Activated CD8-positive, alpha-beta memory T cell treated with anti-CD3 and anti-CD28 coated beads for 1 hour (primary cell): ENCODE measurements around the gene POLQ.
"Not testable (repeated sequence)": the region's sequence is repeated elsewhere in the genome, so short reads cannot be mapped to it uniquely, and the experiment has no call there.

Source experiments
- DNase-seq, 2 donors: peaks; one replicate each; pipeline ENCODE4 v3.0.0-alpha.2; 2020; ENCODE audit warnings: low read depth in 1 of 2; ENCODE audit errors: extremely low read depth in 1 of 2

POLQ gene

GRCh38 chr3:121514496-121514895 is 31.3 kb downstream of the POLQ start:
- no peak for DNase-seq

- no peak for DNase-seq
Observed at GRCh38 chr3:121508389-121508788, 37.4 kb downstream of the POLQ start.

GRCh38 chr3:121505256-121505655 is 40.5 kb downstream of the POLQ start:
- no peak for DNase-seq

GRCh38 chr3:121504618-121505017 is 41.2 kb downstream of the POLQ start:
- DNase-seq: no peak

GRCh38 chr3:121496786-121497185 is 49.0 kb downstream of the POLQ start:
- no peak for DNase-seq

- DNase-seq: no peak
Observed at GRCh38 chr3:121493431-121493830, 52.4 kb downstream of the POLQ start.

GRCh38 chr3:121491683-121492320 is 54.0 kb downstream of the POLQ start:
- DNase-seq: no peak

GRCh38 chr3:121490161-121490560 is 55.6 kb downstream of the POLQ start:
- DNase-seq: no peak

GRCh38 chr3:121488628-121489027 is 57.2 kb downstream of the POLQ start:
- DNase-seq: no peak

GRCh38 chr3:121483290-121483689 is 62.5 kb downstream of the POLQ start:
- no peak for DNase-seq

GRCh38 chr3:121482660-121483059 is 63.1 kb downstream of the POLQ start:
- no peak for DNase-seq

GRCh38 chr3:121481106-121481880 is 64.5 kb downstream of the POLQ start:
- DNase-seq: no peak

GRCh38 chr3:121477589-121477988 is 68.2 kb downstream of the POLQ start:
- no peak for DNase-seq

- DNase-seq: no peak
Observed at GRCh38 chr3:121473001-121473400, 72.8 kb downstream of the POLQ start.

- DNase-seq: no peak
Observed at GRCh38 chr3:121467085-121467484, 78.7 kb downstream of the POLQ start.

GRCh38 chr3:121463745-121464144 is 82.0 kb downstream of the POLQ start:
- DNase-seq: no peak

- no peak for DNase-seq
Observed at GRCh38 chr3:121462565-121462964, 83.2 kb downstream of the POLQ start.

GRCh38 chr3:121451752-121452151 is 94.0 kb downstream of the POLQ start:
- DNase-seq: not testable (repeated sequence)

GRCh38 chr3:121443456-121443855 is 102.3 kb downstream of the POLQ start:
- no peak for DNase-seq

GRCh38 chr3:121436641-121437040 is 109.1 kb downstream of the POLQ start:
- no peak for DNase-seq

GRCh38 chr3:121436074-121436473 is 109.7 kb downstream of the POLQ start:
- no peak for DNase-seq

GRCh38 chr3:121431726-121432517 is 113.9 kb downstream of the POLQ start:
- peak in 1 of 2 donors; percentile 3 for DNase-seq
